ENCODE data around the gene DNAI2.

The DNAI2 gene

GRCh38 chr17:74288785-74289184, 14.8 kb downstream of the DNAI2 start:
- no peak overlapping the region for H3K4me3 ChIP-seq (ENCODE audit: low read length)
- H2AFZ ChIP-seq (ENCODE audit: low read depth, low read length), result no peak overlapping the region
- no peaks in the 10 kb centered on the region for H3K27me3 ChIP-seq (ENCODE audit: insufficient read depth, low read length)
- H3K4me1 ChIP-seq (ENCODE audit: insufficient read depth, low read length), result peaks cover 11% of the 10 kb centered on the region
- H3K36me3 ChIP-seq (ENCODE audit: insufficient read depth, low read length), result no peaks in the 10 kb centered on the region
- H3K9me3 ChIP-seq (ENCODE audit: low read length), result no peaks in the 10 kb centered on the region

GRCh38 chr17:74289688-74290087, 15.7 kb downstream of the DNAI2 start:
- Histone ChIP-seq H3K4me1 (ENCODE audit: insufficient read depth, low read length) (peaks cover 11% of the 10 kb centered on the region), H3K27me3 (ENCODE audit: insufficient read depth, low read length) (no peaks in the 10 kb centered on the region), H2AFZ (ENCODE audit: low read depth, low read length) (no peak overlapping the region), H3K36me3 (ENCODE audit: insufficient read depth, low read length) (no peaks in the 10 kb centered on the region), H3K9me3 (ENCODE audit: low read length) (no peaks in the 10 kb centered on the region), H3K4me3 (ENCODE audit: low read length) (no peak overlapping the region)

DNA sequence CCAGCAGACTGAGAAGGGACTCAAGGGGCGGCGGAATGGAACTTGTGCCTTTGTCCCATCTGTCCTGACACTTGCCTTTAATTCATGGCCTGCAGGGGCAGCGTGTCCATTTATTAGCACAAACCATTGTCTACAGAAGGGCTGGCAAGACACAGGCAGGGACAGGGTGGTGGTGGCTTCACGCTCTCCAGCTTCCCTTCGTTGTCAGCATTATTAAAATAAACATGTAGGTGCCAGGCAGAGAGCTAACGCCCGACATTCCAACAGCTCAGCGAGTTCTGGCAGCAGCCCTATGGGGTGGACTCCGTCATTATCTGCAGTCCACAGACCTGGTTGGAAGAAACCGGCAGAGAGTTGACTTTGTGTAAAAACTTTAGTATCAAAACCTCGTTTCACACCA, 16.3 kb downstream of the DNAI2 start:
- Histone ChIP-seq H3K27me3 (ENCODE audit: insufficient read depth, low read length) (no peaks in the 10 kb centered on the region), H3K4me3 (ENCODE audit: low read length) (no peak overlapping the region), H2AFZ (ENCODE audit: low read depth, low read length) (no peak overlapping the region), H3K4me1 (ENCODE audit: insufficient read depth, low read length) (peaks cover 7% of the 10 kb centered on the region), H3K9me3 (ENCODE audit: low read length) (no peaks in the 10 kb centered on the region), H3K36me3 (ENCODE audit: insufficient read depth, low read length) (no peaks in the 10 kb centered on the region)

DNA sequence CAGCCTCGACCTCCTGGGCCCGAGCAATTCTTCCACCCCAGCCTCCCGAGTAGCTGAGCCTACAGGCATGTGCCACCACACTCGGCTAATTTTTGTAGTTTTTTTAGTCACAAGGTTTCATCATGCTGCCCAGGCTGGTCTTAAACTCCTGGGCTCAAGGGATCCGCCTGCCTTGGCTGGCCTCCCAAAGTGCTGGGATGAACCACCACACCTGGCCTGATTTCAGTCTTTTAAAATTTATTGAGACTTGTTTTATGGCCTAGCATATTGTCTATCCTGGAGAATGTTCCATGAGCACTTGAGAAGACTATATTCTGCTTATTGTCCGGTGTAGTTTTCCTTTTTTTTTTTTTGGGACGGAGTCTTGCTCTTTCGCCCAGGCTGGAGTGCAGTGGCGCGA, 18.5 kb downstream of the DNAI2 start:
- H2AFZ ChIP-seq (ENCODE audit: low read depth, low read length), result no peak overlapping the region

DNA sequence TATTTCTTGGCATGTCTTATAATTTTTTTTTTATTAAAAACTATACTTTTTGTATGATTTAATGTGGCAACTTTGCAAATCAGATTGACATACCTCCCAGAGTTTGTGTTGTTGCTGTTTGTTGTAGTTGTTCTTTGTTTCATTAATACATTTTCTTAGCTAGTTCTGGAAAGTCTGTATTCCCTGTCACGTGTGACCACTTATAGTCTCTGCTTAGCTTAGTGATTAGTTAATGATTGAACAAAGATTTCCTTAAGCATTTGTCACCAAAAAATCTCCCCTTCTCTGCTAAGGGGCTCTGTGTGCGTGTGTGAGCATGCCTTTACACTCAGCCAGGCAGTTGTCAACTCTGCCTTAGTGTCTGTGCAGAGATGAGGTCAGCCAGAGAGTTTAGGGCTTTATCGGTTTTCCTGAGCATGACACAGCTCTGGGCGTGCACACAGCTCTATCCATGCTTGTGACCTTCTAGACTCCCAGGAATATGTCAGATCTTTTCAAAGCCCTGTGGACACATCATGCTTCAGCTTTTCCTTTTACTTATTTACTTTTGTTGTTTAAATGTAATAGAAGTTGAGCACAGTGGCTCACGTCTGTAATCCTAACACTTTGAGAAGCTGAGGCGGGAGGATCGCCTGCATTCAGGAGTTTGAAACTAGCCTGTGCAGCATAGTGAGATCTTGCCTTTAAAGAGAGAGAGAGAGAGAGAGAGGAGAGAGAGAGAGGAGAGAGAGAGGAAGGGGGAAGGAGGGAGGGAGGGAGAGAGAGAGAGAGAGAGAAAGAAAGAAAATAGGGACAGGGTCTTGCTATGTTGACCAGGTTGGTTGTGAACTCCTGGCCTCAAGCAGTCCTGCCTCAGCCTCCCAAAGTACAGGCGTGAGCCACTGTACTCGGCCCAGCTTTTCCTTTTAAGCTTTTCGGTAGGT, 21.9 kb downstream of the DNAI2 start:
- H3K4me1 ChIP-seq (ENCODE audit: insufficient read depth, low read length), result peaks cover 22% of the 10 kb centered on the region
- no peak overlapping the region for H3K4me3 ChIP-seq (ENCODE audit: low read length)
- H3K27me3 ChIP-seq (ENCODE audit: insufficient read depth, low read length), result no peaks in the 10 kb centered on the region
- H3K9me3 ChIP-seq (ENCODE audit: low read length), result no peaks in the 10 kb centered on the region
- no peak overlapping the region for H2AFZ ChIP-seq (ENCODE audit: low read depth, low read length)
- H3K36me3 ChIP-seq (ENCODE audit: insufficient read depth, low read length), result no peaks in the 10 kb centered on the region

More for the DNA sequence above, 18.5 kb downstream of the DNAI2 start:
- H3K36me3 ChIP-seq (ENCODE audit: insufficient read depth, low read length), result no peaks in the 10 kb centered on the region
- peaks cover 16% of the 10 kb centered on the region for H3K4me1 ChIP-seq (ENCODE audit: insufficient read depth, low read length)
- no peak overlapping the region for H3K4me3 ChIP-seq (ENCODE audit: low read length)
- H3K9me3 ChIP-seq (ENCODE audit: low read length), result no peaks in the 10 kb centered on the region
- no peaks in the 10 kb centered on the region for H3K27me3 ChIP-seq (ENCODE audit: insufficient read depth, low read length)

- Histone ChIP-seq H3K36me3 (ENCODE audit: insufficient read depth, low read length) (no peaks in the 10 kb centered on the region), H2AFZ (ENCODE audit: low read depth, low read length) (no peak overlapping the region), H3K4me1 (ENCODE audit: insufficient read depth, low read length) (peaks cover 22% of the 10 kb centered on the region), H3K27me3 (ENCODE audit: insufficient read depth, low read length) (no peaks in the 10 kb centered on the region), H3K9me3 (ENCODE audit: low read length) (no peaks in the 10 kb centered on the region), H3K4me3 (ENCODE audit: low read length) (no peak overlapping the region)
Observed at GRCh38 chr17:74296548-74296936, 22.5 kb downstream of the DNAI2 start.

GRCh38 chr17:74297941-74298340, 23.9 kb downstream of the DNAI2 start:
- no peaks in the 10 kb centered on the region for H3K27me3 ChIP-seq (ENCODE audit: insufficient read depth, low read length)
- H3K4me3 ChIP-seq (ENCODE audit: low read length), result no peak overlapping the region
- H3K9me3 ChIP-seq (ENCODE audit: low read length), result no peaks in the 10 kb centered on the region
- peaks cover 22% of the 10 kb centered on the region for H3K4me1 ChIP-seq (ENCODE audit: insufficient read depth, low read length)
- H3K36me3 ChIP-seq (ENCODE audit: insufficient read depth, low read length), result no peaks in the 10 kb centered on the region
- no peak overlapping the region for H2AFZ ChIP-seq (ENCODE audit: low read depth, low read length)

GRCh38 chr17:74298778-74299177, 24.7 kb downstream of the DNAI2 start:
- Histone ChIP-seq H3K4me3 (ENCODE audit: low read length) (no peak overlapping the region), H3K27me3 (ENCODE audit: insufficient read depth, low read length) (no peaks in the 10 kb centered on the region), H3K4me1 (ENCODE audit: insufficient read depth, low read length) (peaks cover 22% of the 10 kb centered on the region), H2AFZ (ENCODE audit: low read depth, low read length) (no peak overlapping the region), H3K36me3 (ENCODE audit: insufficient read depth, low read length) (no peaks in the 10 kb centered on the region), H3K9me3 (ENCODE audit: low read length) (no peaks in the 10 kb centered on the region)

GRCh38 chr17:74299226-74300009, 25.4 kb downstream of the DNAI2 start:
- H2AFZ ChIP-seq (ENCODE audit: low read depth, low read length), result no peak overlapping the region
- no peaks in the 10 kb centered on the region for H3K9me3 ChIP-seq (ENCODE audit: low read length)
- H3K36me3 ChIP-seq (ENCODE audit: insufficient read depth, low read length), result no peaks in the 10 kb centered on the region
- no peak overlapping the region for H3K4me3 ChIP-seq (ENCODE audit: low read length)
- peaks cover 22% of the 10 kb centered on the region for H3K4me1 ChIP-seq (ENCODE audit: insufficient read depth, low read length)
- no peaks in the 10 kb centered on the region for H3K27me3 ChIP-seq (ENCODE audit: insufficient read depth, low read length)

DNA sequence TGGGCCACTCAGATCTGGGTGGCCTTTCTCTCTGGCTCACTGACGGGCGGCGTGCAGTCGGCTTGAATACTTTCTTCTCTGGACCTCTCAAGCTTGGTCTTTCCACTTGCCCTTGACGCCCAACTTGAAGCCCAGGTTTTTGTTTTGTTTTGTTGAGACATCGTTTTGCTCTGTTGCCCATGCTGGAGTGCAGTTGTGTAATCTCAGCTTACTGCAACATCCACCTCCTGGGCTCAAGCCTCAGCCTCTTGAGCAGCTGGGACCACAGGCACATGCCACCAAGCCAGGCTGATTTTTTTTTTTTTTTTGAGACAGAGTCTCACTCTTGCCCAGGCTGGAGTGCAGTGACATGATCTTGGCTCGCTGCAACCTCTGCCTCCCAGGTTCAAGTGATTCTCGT, 29.3 kb downstream of the DNAI2 start:
- Histone ChIP-seq H2AFZ (ENCODE audit: low read depth, low read length) (no peak overlapping the region), H3K9me3 (ENCODE audit: low read length) (no peaks in the 10 kb centered on the region), H3K27me3 (ENCODE audit: insufficient read depth, low read length) (no peaks in the 10 kb centered on the region), H3K4me1 (ENCODE audit: insufficient read depth, low read length) (peaks cover 9% of the 10 kb centered on the region), H3K4me3 (ENCODE audit: low read length) (no peak overlapping the region), H3K36me3 (ENCODE audit: insufficient read depth, low read length) (no peaks in the 10 kb centered on the region)

DNA sequence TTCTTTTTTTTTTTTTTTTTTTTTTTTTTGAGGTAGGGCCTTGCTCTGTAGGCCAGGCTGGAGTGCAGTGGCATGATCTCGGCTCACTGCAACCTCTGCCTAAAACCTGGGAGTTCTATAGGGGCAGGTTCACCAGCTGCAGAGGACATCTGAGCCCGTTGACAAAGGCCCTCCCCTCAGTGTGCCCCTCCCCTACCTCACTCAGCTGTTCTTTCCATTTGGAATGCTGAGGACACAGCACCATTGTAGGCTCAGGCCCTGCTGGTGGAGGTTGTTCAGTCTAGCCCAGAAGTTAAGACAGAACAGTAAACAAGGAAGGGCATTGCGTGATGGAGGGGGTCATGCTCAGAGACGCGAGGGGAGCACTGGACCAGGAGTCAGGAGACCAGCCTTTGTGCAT, 30.1 kb downstream of the DNAI2 start:
- Histone ChIP-seq H2AFZ (ENCODE audit: low read depth, low read length) (no peak overlapping the region), H3K4me3 (ENCODE audit: low read length) (no peak overlapping the region), H3K36me3 (ENCODE audit: insufficient read depth, low read length) (no peaks in the 10 kb centered on the region)

GRCh38 chr17:74305865-74306654, 32.0 kb downstream of the DNAI2 start:
- H3K4me1 ChIP-seq (ENCODE audit: insufficient read depth, low read length), result no peaks in the 10 kb centered on the region
- H3K27me3 ChIP-seq (ENCODE audit: insufficient read depth, low read length), result no peaks in the 10 kb centered on the region
- no peak overlapping the region for H2AFZ ChIP-seq (ENCODE audit: low read depth, low read length)
- no peaks in the 10 kb centered on the region for H3K36me3 ChIP-seq (ENCODE audit: insufficient read depth, low read length)
- H3K4me3 ChIP-seq (ENCODE audit: low read length), result no peak overlapping the region
- H3K9me3 ChIP-seq (ENCODE audit: low read length), result no peaks in the 10 kb centered on the region

More for the DNA sequence above, 30.1 kb downstream of the DNAI2 start:
- Histone ChIP-seq H3K4me1 (ENCODE audit: insufficient read depth, low read length) (peaks cover 1% of the 10 kb centered on the region), H3K9me3 (ENCODE audit: low read length) (no peaks in the 10 kb centered on the region), H3K27me3 (ENCODE audit: insufficient read depth, low read length) (no peaks in the 10 kb centered on the region)
